ENCODE results near the gene ZNF606. TPM values are rescaled to one million over a fixed set of nuclear protein-coding genes. Genes with fewer than 3 reads are reported as not detected.

Gene ZNF606
- total and polyA plus RNA-seq, 2 experiments from 2014 or later, result 13.6 to 55.6 TPM

GRCh38 chr19:58020129-58020528, 17.5 kb upstream of the ZNF606 start:
- no peak for DNase-seq (ENCODE audit: low spot score)
- H2AFZ ChIP-seq, result no peak overlapping the region
- H3K27ac ChIP-seq (ENCODE audit: low read depth), result no peak overlapping the region
- no peaks in the 10 kb centered on the region for H3K27me3 ChIP-seq (ENCODE audit: insufficient read depth)
- no peaks in the 10 kb centered on the region for H3F3A ChIP-seq (replicated peaks; ENCODE audit: low read depth)
- Mint-ChIP-seq H3K27ac (no peak overlapping the region), H3K9me3 (peaks cover 85% of the 10 kb centered on the region), H3K36me3 (ENCODE audit: low read depth) (peaks cover 24% of the 10 kb centered on the region), H3K4me1 (no peaks in the 10 kb centered on the region), H3K27me3 (ENCODE audit: insufficient read depth, low read depth, poor library complexity) (peaks cover 9% of the 10 kb centered on the region), H3K4me3 (no peak overlapping the region)
- H3K36me3 ChIP-seq (ENCODE audit: insufficient read depth), result no peaks in the 10 kb centered on the region
- no peaks in the 10 kb centered on the region for H4K20me1 ChIP-seq (replicated peaks; ENCODE audit: insufficient read depth)
- H3K4me3 ChIP-seq, result no peak overlapping the region
- no peak for ATAC-seq
- H3K4me1 ChIP-seq (ENCODE audit: insufficient read depth), result no peaks in the 10 kb centered on the region
- H3K4me2 ChIP-seq, result no peak overlapping the region
- no peak for TF ChIP-seq CREB1 (CRISPR knock-in tag; IDR thresholded peaks at IDR 0.05; ENCODE audit: low read depth)
- no peak for TF ChIP-seq STAT1 (IDR thresholded peaks at IDR 0.05; ENCODE audit: unreplicated experiment)
- no peak for TF ChIP-seq ZNF331 (CRISPR knock-in tag; IDR thresholded peaks at IDR 0.05; ENCODE audit: low read depth)
- TF ChIP-seq JUNB (IDR thresholded peaks at IDR 0.05; ENCODE audit: unreplicated experiment), result no peak
- TF ChIP-seq ZNF114 (CRISPR knock-in tag; IDR thresholded peaks at IDR 0.05), result no peak
- TF ChIP-seq, protein P1, sequence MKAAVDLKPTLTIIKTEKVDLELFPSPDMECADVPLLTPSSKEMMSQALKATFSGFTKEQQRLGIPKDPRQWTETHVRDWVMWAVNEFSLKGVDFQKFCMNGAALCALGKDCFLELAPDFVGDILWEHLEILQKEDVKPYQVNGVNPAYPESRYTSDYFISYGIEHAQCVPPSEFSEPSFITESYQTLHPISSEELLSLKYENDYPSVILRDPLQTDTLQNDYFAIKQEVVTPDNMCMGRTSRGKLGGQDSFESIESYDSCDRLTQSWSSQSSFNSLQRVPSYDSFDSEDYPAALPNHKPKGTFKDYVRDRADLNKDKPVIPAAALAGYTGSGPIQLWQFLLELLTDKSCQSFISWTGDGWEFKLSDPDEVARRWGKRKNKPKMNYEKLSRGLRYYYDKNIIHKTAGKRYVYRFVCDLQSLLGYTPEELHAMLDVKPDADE (IDR thresholded peaks at IDR 0.05), result no peak
- TF ChIP-seq, protein P2, sequence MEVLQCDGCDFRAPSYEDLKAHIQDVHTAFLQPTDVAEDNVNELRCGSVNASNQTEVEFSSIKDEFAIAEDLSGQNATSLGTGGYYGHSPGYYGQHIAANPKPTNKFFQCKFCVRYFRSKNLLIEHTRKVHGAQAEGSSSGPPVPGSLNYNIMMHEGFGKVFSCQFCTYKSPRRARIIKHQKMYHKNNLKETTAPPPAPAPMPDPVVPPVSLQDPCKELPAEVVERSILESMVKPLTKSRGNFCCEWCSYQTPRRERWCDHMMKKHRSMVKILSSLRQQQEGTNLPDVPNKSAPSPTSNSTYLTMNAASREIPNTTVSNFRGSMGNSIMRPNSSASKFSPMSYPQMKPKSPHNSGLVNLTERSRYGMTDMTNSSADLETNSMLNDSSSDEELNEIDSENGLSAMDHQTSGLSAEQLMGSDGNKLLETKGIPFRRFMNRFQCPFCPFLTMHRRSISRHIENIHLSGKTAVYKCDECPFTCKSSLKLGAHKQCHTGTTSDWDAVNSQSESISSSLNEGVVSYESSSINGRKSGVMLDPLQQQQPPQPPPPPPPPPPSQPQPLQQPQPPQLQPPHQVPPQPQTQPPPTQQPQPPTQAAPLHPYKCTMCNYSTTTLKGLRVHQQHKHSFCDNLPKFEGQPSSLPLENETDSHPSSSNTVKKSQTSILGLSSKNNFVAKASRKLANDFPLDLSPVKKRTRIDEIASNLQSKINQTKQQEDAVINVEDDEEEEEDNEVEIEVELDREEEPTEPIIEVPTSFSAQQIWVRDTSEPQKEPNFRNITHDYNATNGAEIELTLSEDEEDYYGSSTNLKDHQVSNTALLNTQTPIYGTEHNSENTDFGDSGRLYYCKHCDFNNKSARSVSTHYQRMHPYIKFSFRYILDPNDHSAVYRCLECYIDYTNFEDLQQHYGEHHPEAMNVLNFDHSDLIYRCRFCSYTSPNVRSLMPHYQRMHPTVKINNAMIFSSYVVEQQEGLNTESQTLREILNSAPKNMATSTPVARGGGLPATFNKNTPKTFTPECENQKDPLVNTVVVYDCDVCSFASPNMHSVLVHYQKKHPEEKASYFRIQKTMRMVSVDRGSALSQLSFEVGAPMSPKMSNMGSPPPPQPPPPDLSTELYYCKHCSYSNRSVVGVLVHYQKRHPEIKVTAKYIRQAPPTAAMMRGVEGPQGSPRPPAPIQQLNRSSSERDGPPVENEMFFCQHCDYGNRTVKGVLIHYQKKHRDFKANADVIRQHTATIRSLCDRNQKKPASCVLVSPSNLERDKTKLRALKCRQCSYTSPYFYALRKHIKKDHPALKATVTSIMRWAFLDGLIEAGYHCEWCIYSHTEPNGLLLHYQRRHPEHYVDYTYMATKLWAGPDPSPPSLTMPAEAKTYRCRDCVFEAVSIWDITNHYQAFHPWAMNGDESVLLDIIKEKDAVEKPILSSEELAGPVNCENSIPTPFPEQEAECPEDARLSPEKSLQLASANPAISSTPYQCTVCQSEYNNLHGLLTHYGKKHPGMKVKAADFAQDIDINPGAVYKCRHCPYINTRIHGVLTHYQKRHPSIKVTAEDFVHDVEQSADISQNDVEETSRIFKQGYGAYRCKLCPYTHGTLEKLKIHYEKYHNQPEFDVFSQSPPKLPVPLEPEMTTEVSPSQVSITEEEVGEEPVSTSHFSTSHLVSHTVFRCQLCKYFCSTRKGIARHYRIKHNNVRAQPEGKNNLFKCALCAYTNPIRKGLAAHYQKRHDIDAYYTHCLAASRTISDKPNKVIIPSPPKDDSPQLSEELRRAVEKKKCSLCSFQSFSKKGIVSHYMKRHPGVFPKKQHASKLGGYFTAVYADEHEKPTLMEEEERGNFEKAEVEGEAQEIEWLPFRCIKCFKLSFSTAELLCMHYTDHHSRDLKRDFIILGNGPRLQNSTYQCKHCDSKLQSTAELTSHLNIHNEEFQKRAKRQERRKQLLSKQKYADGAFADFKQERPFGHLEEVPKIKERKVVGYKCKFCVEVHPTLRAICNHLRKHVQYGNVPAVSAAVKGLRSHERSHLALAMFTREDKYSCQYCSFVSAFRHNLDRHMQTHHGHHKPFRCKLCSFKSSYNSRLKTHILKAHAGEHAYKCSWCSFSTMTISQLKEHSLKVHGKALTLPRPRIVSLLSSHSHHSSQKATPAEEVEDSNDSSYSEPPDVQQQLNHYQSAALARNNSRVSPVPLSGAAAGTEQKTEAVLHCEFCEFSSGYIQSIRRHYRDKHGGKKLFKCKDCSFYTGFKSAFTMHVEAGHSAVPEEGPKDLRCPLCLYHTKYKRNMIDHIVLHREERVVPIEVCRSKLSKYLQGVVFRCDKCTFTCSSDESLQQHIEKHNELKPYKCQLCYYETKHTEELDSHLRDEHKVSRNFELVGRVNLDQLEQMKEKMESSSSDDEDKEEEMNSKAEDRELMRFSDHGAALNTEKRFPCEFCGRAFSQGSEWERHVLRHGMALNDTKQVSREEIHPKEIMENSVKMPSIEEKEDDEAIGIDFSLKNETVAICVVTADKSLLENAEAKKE (CRISPR knock-in tag; IDR thresholded peaks at IDR 0.05), result no peak
- TF ChIP-seq POLR2AphosphoS5 (IDR thresholded peaks at IDR 0.05; ENCODE audit: low read depth), result no peak
- no peaks in the 10 kb centered on the region for H3K79me2 ChIP-seq (replicated peaks; ENCODE audit: insufficient read depth)
- H3K9me2 ChIP-seq (ENCODE audit: insufficient read depth), result no peaks in the 10 kb centered on the region

Measured in GM23338 (cell line).